Ascending aorta (tissue), 2 donors: Measurements from ENCODE around the gene WNT8B. TPM values are rescaled to one million over a fixed set of nuclear protein-coding genes. Genes with fewer than 3 reads are reported as not detected.

Experiments used
- DNase-seq, 2 donors: peaks; one replicate each; pipeline ENCODE4 v3.0.0-alpha.2; 2019; ENCODE audit warnings: low spot score in 2 of 2
- H3K27ac ChIP-seq, 2 donors: fragments of 200-600 bp; sonication (generic); one replicate each; pipeline ENCODE4 v1.5.1; 2016 to 2017; ENCODE audit warnings: mild to moderate bottlenecking in 1 of 2
- H3K27me3 ChIP-seq: fragments of 200-600 bp; sonication (generic); one replicate; pipeline ENCODE4 v1.5.1; 2017
- H3K36me3 ChIP-seq, 2 donors: fragments of 200-600 bp; sonication (generic); one replicate each; pipeline ENCODE4 v1.5.1; 2016
- H3K4me1 ChIP-seq, 2 donors: fragments of 200-600 bp; sonication (generic); one replicate each; pipeline ENCODE4 v1.5.1; 2016 to 2017; ENCODE audit warnings: mild to moderate bottlenecking in 1 of 2
- H3K4me3 ChIP-seq, 2 donors: fragments of 200-600 bp; sonication (generic); one replicate each; pipeline ENCODE4 v1.5.1; 2016 to 2017; ENCODE audit warnings: mild to moderate bottlenecking in 1 of 2
- H3K9me3 ChIP-seq, 2 donors: fragments of 200-600 bp; sonication (generic); one replicate each; pipeline ENCODE4 v1.5.1; 2016
- intact Hi-C: fragments of 100-400 bp; cut with DNase I; formaldehyde crosslinking; loops from one replicate; pipeline ENCODE4 v1.15.1; 2023
- total RNA-seq: library from RNA; depleted of rRNA; stranded (reverse); fragments of >200 nt; gene quantifications from one replicate; pipeline ENCODE4 v1.1.0, GENCODE V29; 2016
- TF ChIP-seq, protein P1 (sequence below), 3 experiments: fragments of 200-600 bp in 2 of 3; fragments of 450-650 bp in 1 of 3; sonication (generic) in 2 of 3; IDR thresholded peaks; one replicate each; pipeline ENCODE4 v1.5.1; 2016 to 2019; ENCODE audit warnings: antibody characterized with exemption in 3 of 3, mild to moderate bottlenecking in 1 of 3, moderate library complexity in 1 of 3

Gene WNT8B
- total RNA-seq, 1 donor from 2014 or later, result not detected

- intact Hi-C loops, result no loop called here
Observed at GRCh38 chr10:100505164-100505563, 42.4 kb downstream of the WNT8B start.

DNA sequence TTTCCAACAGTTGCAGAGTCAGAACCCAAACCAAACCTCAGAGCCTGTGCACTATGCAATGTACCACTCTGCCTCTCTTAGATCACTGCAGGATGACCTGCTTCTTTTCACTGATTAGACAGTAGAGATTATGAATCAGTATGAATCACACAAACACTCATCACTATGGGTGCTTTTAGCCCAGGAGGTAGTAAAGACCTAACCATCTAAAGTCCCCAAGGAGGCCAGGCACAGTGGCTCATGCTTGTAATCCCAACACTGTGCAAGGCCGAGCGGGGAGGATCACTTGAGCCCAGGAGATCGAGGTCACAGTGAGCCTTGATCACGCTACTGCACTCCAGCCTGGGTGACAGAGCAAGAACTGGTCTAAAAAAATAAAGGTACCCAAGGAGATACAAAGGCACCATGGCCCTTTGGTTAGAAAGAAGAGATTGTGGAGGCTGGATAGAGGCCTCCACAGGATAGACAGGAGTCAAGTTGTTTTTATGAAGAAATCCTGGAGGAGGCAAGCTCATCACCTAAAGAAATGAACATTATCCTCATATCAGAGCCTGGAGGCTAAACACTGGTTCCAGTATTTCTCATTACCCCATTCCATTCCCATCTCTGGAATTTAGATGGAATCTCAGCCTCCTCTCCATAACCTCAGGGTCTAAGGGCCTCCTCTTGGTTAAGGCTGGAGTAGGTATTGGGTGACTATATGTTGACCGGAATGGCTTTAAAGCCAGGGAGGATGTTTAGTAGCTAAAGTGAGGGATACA, 44.0 kb downstream of the WNT8B start:
- Histone ChIP-seq H3K27me3 (no peaks in the 10 kb centered on the region), H3K4me3 (no peak overlapping the region), H3K27ac (no peak overlapping the region), H3K36me3 (peaks cover 14 to 23% of the 10 kb centered on the region in 2 donors), H3K9me3 (no peaks in the 10 kb centered on the region), H3K4me1 (no peaks in the 10 kb centered on the region)
- TF ChIP-seq, protein P1, sequence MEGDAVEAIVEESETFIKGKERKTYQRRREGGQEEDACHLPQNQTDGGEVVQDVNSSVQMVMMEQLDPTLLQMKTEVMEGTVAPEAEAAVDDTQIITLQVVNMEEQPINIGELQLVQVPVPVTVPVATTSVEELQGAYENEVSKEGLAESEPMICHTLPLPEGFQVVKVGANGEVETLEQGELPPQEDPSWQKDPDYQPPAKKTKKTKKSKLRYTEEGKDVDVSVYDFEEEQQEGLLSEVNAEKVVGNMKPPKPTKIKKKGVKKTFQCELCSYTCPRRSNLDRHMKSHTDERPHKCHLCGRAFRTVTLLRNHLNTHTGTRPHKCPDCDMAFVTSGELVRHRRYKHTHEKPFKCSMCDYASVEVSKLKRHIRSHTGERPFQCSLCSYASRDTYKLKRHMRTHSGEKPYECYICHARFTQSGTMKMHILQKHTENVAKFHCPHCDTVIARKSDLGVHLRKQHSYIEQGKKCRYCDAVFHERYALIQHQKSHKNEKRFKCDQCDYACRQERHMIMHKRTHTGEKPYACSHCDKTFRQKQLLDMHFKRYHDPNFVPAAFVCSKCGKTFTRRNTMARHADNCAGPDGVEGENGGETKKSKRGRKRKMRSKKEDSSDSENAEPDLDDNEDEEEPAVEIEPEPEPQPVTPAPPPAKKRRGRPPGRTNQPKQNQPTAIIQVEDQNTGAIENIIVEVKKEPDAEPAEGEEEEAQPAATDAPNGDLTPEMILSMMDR (IDR thresholded peaks at IDR 0.05), result no peak
- no peak for DNase-seq
- intact Hi-C loops, result no loop called here

More at GRCh38 chr10:100505164-100505563, 42.4 kb downstream of the WNT8B start:
- Histone ChIP-seq H3K36me3 (peaks cover 20 to 28% of the 10 kb centered on the region in 2 donors), H3K4me1 (no peaks in the 10 kb centered on the region), H3K27me3 (no peaks in the 10 kb centered on the region), H3K9me3 (no peaks in the 10 kb centered on the region), H3K27ac (no peak overlapping the region), H3K4me3 (no peak overlapping the region)
- DNase-seq, result no peak
- TF ChIP-seq, protein P1 (IDR thresholded peaks at IDR 0.05), result no peak

DNA sequence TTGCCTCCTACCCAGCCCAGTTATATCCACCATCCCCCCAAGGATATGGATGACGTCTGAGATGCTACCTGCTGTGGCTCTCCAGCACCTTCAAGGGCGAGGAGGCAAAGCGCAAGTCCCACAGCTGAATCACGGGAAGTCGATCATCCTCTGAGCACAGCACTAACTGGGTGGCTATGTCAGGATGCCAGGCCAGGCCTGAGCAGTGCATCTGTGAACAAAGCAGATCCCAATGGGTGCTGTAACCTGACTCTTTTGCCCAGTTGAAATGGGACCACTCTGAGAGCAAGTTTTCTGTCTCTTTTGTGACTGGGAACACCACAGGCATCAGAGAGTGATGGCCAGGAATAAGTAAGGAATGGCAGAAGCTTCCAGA, 44.5 kb downstream of the WNT8B start:
- Histone ChIP-seq H3K9me3 (no peaks in the 10 kb centered on the region), H3K4me1 (no peaks in the 10 kb centered on the region), H3K4me3 (no peak overlapping the region), H3K27me3 (no peaks in the 10 kb centered on the region), H3K36me3 (peaks cover 14 to 25% of the 10 kb centered on the region in 2 donors), H3K27ac (no peak overlapping the region)
- DNase-seq, result no peak
- TF ChIP-seq, protein P1 (IDR thresholded peaks at IDR 0.05), result no peak
- intact Hi-C loops, result no loop called here

- H3K36me3 ChIP-seq, result peaks cover 14 to 29% of the 10 kb centered on the region in 2 donors
- TF ChIP-seq, protein P1 (IDR thresholded peaks at IDR 0.05), result no peak
- H3K27me3 ChIP-seq, result no peaks in the 10 kb centered on the region
Observed at GRCh38 chr10:100508266-100508665, 45.5 kb downstream of the WNT8B start.

DNA sequence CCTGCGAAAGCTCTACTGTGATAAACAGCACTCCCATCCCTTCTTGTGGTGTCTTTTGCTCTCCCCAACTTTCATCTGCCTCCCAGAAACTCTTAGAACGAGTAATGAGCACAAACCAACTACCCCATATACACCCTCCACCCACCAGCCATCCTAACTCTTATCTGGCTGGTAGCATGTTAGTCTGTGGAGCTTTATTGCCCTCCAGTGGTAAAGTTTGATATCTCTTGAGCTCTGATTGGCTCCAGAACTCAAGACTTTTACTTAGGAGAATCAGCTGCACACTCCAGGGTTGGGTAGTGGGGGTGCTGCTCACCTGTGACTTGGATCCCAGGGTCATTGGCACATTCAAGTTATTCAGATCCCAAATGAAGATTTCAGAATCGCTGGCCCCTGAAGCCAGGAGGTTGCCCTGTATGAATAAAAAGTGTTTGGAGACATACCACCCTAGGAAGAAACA, 45.9 kb downstream of the WNT8B start:
- TF ChIP-seq, protein P1 (IDR thresholded peaks at IDR 0.05), result peak in 2 of 3 experiments; percentile 13 to 28
- no peak overlapping the region for H3K27ac ChIP-seq
- H3K4me3 ChIP-seq, result no peak overlapping the region
- no peak for DNase-seq
- H3K4me1 ChIP-seq, result no peaks in the 10 kb centered on the region
- intact Hi-C loops, result no loop called here
- H3K27me3 ChIP-seq, result no peaks in the 10 kb centered on the region
- H3K36me3 ChIP-seq, result peaks cover 14 to 29% of the 10 kb centered on the region in 2 donors
- no peaks in the 10 kb centered on the region for H3K9me3 ChIP-seq

More at GRCh38 chr10:100508266-100508665, 45.5 kb downstream of the WNT8B start:
- no peak overlapping the region for H3K4me3 ChIP-seq
- H3K4me1 ChIP-seq, result no peaks in the 10 kb centered on the region
- H3K9me3 ChIP-seq, result no peaks in the 10 kb centered on the region
- H3K27ac ChIP-seq, result no peak overlapping the region
- no peak for DNase-seq
- intact Hi-C loops, result no loop called here
